ENCODE measurements around the gene MAP4K3. TPM values are rescaled to one million over a fixed set of nuclear protein-coding genes. Genes with fewer than 3 reads are reported as not detected.
"Not testable (repeated sequence)": the region's sequence is repeated elsewhere in the genome, so short reads cannot be mapped to it uniquely, and the experiment has no call there.

MAP4K3 gene
- polyA plus RNA-seq, 3 donors = 5.2 to 11.7 (median 10.3) TPM

DNA sequence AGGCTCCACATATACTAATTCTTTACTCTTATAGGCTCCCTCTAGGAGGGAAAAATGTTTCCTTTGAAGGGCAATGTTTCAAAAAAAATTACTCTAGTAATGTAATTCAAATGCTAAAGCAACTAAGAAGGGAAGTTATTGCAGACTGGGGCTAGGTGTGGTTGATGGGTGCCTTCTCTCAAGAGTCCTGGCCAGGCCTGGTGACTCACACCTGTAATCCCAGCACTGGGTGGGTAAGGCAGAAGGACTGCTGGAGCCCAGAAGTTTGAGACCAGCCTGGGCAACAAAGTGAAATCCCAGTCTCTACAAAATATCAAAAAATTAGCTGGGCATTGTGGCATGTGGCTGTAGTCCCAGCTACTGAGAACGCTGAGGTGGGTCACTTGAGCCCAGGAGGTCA lies 162.1 kb downstream of the MAP4K3 start:
- 82 to 100% (median 96%) methylated on average over 1 of the region's 1 CpG for WGBS, 3 donors

DNA sequence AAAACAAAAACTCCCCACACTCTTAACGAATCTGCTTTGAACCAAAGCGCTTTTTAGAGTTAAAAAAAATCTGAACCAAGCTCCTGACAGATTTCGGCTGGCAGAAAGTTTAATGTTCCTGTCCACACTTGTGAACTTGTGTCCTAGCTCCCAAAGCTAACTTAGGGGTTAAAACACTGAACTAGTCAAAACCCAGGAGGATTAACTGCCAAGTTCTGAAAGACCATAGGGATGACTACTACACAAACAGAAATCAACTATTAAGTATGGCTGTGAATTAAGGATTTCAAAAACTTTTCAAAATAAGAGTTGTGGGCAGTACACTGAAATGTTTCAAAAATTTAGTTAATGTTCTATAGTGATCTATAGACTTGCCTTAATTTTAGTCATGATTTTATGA lies 167.1 kb downstream of the MAP4K3 start:
- H3K27ac ChIP-seq (ENCODE audit: low read depth, low read length) = no peak overlapping the region
- WGBS, 3 donors = 84 to 89% (median 84%) methylated on average over 3 of the region's 3 CpGs

More for the DNA sequence above, 162.1 kb downstream of the MAP4K3 start:
- H3K27ac ChIP-seq (ENCODE audit: low read depth, low read length) = no peak overlapping the region

DNA sequence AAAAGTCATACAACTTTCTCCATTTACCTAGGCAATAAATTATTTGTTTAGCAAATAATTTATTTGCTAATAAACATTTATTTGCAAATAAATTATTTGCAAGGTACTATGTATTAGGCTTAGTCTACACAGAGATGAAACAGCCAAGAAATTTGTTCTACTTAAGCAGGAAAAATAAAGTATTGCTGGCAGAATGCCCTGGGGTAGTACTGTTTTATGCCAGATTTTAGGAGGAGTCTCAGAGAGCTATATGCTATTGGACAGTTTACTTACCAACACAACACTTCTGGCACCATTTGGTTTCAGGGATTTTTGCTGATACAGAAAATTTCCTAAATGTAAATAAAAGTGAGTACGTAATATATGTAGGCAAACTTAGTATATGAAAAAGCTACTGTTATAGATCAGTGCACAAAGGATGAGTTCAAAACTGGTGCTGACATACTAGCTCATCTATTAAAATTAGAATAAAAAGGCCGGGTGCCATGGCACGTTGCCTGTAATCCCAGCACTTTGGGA lies 170.1 kb downstream of the MAP4K3 start:
- H3K27ac ChIP-seq (ENCODE audit: low read depth, low read length) = no peak overlapping the region
- 93 to 98% (median 97%) methylated on average over 3 of the region's 3 CpGs for WGBS, 3 donors

DNA sequence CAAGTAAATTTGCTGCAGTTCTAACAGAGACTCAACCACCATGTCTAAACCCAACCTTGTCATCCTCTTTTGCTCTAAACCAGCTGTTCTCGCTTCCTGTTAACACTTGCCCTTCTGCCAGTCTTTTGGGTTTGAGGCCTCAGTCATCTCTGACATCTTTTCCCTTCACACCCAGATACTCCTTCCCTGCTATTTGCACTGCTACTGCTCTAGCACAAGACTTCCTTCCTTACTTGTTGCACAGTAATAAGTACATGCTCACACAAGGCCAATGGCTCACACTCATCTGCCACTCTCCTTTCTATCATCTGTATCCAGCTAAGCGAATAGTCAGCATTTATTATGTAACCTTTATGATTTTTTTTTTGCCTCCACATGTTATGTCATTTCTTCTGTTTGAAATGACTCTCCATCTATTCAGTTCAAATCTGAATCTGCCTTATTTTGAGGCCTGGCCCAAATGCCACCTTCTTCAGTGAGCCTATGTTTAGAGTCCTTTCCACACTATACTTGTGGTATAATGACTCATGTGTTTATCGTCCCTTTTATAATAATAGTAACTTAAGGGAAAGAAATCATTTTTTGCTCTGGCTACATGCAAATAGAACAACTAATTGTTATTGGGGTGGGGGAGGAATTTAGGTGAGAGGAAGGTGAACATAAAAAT lies 170.8 kb downstream of the MAP4K3 start:
- no peak overlapping the region for H3K27ac ChIP-seq (ENCODE audit: low read depth, low read length)
- 86 to 95% (median 87%) methylated on average over 3 of the region's 3 CpGs for WGBS, 3 donors

DNA sequence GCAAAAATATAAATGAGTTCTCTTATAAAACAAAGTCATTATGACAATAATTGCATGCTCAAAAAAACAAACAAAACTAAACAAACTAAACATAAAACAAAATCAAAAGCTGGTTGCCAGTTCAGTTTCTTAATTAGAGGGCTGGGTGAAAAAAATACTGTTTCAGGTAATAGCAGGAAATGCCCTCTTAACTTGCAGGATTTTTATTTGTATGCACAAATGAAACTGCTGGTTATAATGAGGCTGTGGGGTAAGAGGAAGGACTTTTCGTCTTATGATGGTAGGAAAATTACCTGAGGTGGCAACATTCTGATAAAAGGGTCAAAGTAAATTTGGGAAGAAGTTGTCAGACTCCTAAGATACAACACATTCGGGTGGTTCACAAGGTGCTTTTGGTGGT lies 171.8 kb downstream of the MAP4K3 start:
- H3K27ac ChIP-seq (ENCODE audit: low read depth, low read length) = no peak overlapping the region
- WGBS, 3 donors = 79 to 91% (median 86%) methylated on average over 2 of the region's 2 CpGs

DNA sequence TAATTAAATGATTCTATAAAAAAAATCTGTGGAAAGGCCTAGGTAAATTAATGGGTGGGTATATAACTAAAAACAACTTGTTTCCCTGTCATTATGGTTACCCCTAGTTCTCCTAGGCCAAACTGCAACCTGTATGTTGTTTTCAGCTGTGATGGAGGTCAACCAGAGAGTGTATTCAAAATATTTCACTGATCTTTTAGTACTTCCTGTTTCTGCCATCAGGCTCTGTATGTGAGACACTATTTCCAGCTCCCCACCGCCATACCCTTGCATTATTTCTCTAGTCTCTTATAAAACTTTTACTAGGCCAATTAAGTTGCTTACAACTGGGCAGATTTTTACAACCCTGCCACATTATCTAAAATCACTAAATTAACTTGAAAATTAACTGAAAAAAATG lies 172.4 kb downstream of the MAP4K3 start:
- 84 to 94% (median 92%) methylated on average over 1 of the region's 1 CpG for WGBS, 3 donors
- H3K27ac ChIP-seq (ENCODE audit: low read depth, low read length) = no peak overlapping the region

DNA sequence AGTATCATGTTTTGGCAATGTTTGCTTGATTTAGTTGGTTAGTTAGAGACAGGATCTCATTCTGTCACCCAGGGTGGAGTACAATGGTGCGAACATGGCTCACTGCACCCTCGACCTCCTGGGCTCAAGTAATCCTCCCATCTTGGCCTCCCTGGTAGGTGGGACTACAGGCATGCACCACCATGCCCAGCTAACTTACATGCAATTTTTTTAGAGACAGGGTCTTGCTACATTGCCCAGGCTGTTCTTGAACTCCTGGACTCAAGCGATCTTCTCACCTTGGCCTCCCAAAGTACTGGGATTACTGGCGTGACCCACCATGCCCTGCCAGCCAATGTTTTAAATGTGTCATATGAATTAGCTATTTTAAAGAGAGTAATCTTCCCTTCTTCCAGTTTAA lies 177.0 kb downstream of the MAP4K3 start:
- no peak overlapping the region for H3K27ac ChIP-seq (ENCODE audit: low read depth, low read length)
- 95 to 98% (median 96%) methylated on average over 4 of the region's 4 CpGs for WGBS, 3 donors

DNA sequence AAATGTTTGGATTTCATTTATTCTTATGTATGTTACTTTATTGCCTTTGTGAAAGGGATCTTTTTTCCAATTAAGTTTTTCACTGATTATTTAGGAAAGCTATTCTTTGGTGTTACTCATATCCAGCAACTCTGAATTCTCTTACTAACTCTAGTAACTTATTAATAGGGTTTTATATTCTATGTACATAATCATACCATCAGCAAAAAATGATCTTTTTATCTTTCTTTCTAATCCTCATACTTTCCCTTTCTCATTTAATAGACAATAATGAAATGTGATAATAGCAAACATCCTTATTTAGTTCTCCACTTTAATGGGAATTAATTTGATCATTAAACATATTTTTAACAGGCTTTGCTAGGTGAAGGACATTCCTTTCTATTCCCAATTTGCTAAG lies 181.0 kb downstream of the MAP4K3 start:
- H3K27ac ChIP-seq (ENCODE audit: low read depth, low read length) = no peak overlapping the region

DNA sequence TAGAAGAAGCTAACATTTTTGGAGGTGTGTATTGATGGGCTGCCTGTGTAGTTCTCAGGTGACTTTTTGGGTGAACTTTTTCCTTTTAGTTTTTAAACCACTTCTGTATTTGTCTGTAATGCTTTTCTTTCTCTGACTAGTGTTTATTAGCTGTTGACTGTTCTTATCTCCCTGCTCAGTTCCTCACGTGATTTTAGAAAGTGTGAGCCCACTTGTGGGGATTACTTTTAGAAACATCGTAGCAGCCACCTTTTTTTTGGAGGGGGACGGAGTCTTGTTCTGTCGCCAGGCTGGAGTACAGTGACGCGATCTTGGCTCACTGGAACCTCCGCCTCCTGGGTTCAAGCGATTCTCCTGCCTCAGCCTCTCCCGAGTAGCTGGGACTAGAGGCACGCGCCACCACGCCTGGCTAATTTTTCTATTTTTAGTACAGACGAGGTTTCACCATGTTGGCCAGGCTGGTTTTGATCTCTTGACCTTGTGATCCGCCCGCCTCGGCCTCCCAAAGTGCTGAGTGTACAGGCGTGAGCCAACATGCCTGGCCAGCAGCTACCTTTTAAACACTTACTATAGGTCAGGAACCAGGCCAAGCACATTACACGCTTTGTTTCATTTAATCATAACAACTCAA lies 184.1 kb downstream of the MAP4K3 start:
- WGBS, 3 donors = 90 to 94% (median 91%) methylated on average over 18 of the region's 18 CpGs
- H3K27ac ChIP-seq (ENCODE audit: low read depth, low read length) = no peak overlapping the region

DNA sequence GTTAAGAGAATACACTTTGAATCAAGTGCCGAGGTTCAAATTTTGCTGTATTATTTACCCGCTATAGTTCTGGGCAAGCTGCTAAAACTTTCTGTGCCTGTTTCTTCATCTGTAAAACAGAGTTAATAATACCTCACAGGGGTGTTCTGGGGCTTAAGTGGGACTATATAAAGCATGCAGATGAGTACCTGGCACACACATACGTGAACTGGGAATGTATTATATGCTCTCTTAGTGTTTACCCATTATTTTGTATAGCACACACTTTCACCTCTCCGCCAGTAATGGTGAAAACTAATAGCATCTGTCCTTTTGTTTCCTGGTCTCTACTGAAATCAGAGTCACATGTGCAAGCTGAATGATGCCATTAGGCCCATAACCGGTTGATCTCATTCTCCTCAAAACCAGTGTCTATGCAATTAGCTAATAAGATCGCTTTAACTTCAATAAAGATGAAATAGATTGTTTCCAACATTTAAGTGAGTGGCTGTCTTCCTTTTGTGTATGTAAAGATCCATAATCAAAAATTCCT lies 189.5 kb downstream of the MAP4K3 start:
- 74 to 90% (median 76%) methylated on average over 6 of the region's 6 CpGs for WGBS, 3 donors

DNA sequence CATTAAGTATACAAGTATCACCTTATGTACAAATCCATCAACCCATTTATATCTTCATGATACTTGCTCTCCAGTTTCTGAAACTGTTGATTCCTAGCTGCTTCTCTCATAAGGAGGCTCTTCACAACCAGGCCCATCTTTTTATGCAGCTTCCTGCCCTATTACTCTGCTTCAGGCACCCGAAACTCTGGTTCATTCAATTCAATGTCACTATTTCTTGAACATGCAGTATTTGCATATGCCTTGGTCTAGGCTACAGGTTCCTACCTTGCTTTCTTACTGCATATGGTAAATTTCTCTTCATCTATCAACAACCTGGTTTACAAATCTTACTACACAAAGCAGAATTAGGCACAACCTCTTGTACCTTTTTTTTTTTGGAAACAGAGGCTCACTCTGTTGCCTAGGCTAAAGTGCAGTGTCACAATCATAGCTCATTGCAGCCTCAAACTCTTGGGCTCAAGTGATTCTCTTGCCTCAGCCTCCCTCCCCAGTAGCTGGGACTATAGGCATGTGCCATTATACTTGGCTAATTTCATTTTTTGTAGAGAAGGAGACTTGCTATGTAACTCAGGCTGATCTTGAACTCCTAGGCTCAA lies 190.6 kb downstream of the MAP4K3 start:
- 87 to 91% (median 89%) methylated on average over 1 of the region's 1 CpG for WGBS, 3 donors
- H3K27ac ChIP-seq (ENCODE audit: low read depth, low read length) = no peak overlapping the region

More for the DNA sequence above, 189.5 kb downstream of the MAP4K3 start:
- no peak overlapping the region for H3K27ac ChIP-seq (ENCODE audit: low read depth, low read length)

DNA sequence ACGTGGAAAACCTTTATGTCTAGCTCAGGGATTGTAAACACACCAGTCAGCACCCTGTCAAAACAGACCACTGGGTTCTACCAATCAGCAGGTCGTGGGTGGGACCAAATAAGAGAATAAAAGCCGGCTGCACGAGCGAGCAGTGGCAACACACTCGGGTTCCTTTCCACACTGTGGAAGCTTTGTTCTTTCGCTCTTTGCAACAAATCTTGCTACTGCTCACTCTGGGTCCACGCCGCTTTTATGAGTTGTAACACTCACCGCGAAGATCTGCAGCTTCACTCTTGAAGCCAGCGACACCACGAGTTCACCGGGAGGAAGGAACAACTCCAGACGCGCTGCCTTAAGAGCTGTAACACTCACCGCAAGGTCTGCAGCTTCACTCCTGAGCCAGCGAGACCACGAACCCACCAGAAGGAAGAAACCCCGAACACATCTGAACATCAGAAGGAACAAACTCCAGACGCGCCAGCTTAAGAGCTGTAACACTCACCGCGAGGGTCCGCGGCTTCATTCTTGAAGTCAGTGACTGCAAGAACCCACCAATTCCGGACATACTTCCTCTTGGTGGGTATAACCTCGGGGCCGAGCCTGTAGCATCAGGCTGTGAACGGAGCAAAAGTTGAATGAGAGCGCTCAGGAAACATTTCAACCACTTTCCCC lies 192.0 kb downstream of the MAP4K3 start:
- H3K27ac ChIP-seq (ENCODE audit: low read depth, low read length) = not testable (repeated sequence)
- 70 to 81% (median 71%) methylated on average over 31 of the region's 31 CpGs for WGBS, 3 donors

DNA sequence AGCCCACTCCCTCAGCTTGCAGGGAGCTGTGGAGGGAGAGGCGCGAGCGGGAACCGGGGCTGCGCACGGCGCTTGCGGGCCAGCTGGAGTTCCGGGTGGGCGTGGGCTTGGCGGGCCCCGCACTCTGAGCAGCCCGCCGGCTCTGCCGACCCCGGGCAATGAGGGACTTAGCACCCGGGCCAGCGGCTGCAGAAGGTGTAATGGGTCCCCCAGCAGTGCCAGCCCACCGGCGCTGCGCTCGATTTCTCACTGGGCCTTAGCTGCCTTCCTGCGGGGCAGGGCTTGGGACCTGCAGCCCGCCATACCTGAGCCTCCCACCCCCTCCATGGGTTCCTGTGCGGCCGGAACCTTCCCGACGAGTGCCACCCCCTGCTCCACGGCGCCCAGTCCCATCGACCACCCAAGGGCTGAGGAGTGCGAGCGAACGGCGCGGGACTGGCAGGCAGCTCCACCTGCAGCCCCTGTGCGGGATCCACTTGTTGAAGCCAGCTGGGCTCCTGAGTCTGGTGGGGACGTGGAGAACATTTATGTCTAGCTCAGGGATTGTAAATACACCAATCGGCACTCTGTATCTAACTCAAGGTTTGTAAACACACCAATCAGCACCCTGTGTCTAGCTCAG lies 192.7 kb downstream of the MAP4K3 start:
- H3K27ac ChIP-seq (ENCODE audit: low read depth, low read length) = not testable (repeated sequence)
- WGBS, 3 donors = 89 to 97% (median 89%) methylated on average over 29 to 39 of the region's 39 CpGs

DNA sequence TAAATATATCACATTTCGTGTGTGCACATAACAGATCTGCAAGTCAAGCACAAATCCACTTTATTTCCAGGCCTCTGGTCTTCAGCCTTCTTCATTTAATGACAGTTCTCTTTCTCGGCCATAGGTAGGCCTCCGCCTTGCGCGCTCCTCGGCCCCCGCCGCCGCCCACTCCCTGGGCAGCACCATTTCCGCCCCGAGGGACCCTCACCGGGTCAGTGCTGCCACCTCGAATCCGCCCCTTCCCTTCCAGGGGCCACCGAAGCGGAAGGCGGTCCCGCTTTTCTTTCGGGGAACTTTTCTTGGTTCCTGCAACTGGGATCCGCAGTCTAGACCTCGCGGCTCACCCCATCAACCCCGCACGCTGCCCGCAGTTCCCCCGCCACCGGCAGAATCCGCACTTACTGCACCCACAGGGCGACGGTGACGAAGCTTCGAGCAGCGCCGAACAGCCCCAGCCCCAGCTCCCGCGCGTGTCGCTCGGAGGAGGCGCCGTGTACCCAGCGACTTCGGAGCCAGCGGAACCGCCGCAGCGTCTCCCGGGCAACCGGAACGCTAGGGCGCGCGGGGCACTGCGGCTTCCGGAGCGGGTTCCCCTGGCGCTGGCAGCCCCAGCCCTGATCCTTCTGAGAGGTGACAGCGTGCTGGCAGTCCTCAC lies 193.5 kb downstream of the MAP4K3 start, which contains the start of gene CDKL4:
Gene CDKL4, minus strand, starts transcription at position 502 of the 655 bp plus-strand sequence.
- 63 to 67% (median 64%) methylated on average over 58 of the region's 58 CpGs for WGBS, 3 donors
- no peak within 1 kb of the TSS for H3K27ac ChIP-seq (ENCODE audit: low read depth, low read length)

DNA sequence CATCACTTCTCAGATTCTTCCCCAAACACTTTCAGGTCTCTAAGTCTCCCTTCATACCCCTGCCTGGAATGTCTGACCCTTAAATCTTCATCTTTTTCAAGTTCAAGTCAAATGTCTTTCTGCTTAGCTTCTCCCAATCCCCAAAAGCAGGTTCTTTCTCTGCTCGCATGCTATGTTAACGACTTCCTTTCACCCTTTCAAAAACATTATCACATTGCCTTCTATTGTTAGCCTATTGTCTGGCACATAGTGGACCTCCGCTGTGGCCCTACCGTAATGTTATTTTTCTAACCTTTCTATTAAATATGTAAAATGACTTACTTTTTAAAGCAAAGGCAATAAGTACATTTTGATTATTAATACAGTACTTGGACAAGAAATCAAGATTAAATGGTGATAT lies 195.5 kb downstream of the MAP4K3 start:
- 71 to 76% (median 76%) methylated on average over 4 of the region's 4 CpGs for WGBS, 3 donors
- H3K27ac ChIP-seq (ENCODE audit: low read depth, low read length) = no peak overlapping the region

DNA sequence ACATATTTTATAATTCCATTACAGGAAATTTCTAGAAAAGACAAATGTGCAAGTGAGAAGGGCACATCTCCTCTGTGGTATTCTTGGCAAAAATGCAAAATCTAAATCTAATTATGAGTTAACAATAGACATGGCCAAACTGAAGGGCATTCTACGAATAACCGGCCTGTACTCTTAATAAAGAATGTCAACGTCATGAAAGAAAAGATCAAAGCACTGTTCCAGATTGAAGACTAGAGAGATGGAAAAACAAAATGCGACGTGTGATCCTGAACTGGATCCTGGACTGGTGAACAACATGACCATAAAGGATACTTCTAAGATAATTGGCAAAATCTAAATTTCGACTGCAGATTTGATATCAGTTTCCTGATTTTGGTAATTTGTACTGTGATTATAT lies 196.3 kb downstream of the MAP4K3 start:
- WGBS, 3 donors = 79 to 93% (median 90%) methylated on average over 6 of the region's 6 CpGs
- no peak overlapping the region for H3K27ac ChIP-seq (ENCODE audit: low read depth, low read length)

DNA sequence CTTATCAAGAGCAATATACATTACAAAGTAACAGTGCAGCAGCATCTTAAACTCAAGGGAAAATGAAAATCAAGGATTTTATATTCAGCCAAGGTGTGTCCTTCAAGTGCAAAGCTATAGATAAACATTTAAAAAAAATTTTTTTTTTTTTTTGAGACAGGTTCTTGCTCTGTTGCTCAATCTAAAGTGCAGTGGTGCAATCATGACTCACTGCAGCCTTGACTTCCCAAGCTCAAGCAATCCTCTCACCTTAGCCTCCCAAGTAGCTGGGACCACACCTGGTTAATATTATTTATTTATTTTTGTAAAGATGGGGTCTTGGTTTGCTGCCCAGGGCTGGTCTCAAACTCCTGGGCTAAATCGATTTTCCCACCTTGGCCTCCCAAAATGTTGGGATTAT lies 202.3 kb downstream of the MAP4K3 start:
- WGBS, 3 donors = 86 to 100% (median 98%) methylated on average over 1 of the region's 1 CpG
- no peak overlapping the region for H3K27ac ChIP-seq (ENCODE audit: low read depth, low read length)

DNA sequence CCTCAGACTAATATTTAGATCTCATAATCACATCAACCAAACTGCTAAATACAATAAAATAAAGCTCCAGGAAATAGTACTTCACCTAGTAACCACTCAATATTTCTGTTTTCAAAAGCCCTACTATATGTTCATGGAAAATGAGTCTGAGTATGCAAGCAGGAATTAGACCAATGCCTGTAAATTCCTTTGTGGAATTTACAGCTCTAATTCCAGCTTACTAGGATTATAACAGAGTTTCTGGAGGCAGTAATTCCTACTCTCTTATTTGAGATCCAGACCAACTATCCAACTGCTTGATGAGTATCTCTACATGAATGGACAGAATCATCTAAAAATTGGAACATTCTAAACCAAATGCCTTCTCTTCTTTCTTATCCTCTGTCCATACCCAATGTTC lies 204.9 kb downstream of the MAP4K3 start:
- no peak overlapping the region for H3K27ac ChIP-seq (ENCODE audit: low read depth, low read length)
